PFSK-1 (cell line): ENCODE results near the gene EYA2.

Experiments used
- FOXP2 ChIP-seq: optimal IDR thresholded peaks from 2 replicates; pipeline ENCODE3; 2011; ENCODE audit warnings: borderline replicate concordance, control low read depth, inconsistent platforms; ENCODE audit not compliant: insufficient read depth; ENCODE audit errors: extremely low read length, extremely low read depth
- POLR2AphosphoS5 ChIP-seq: IDR thresholded peaks from 2 replicates; pipeline ENCODE4 v1.6.1; 2012; ENCODE audit warnings: low read depth, mild to moderate bottlenecking, control low read depth, low read length, moderate library complexity
- SIN3A ChIP-seq: IDR thresholded peaks from 2 replicates; pipeline ENCODE4 v1.6.1; 2012; ENCODE audit warnings: mild to moderate bottlenecking, low read length, moderate library complexity, borderline replicate concordance; ENCODE audit not compliant: insufficient read depth
- TAF1 ChIP-seq: IDR thresholded peaks from 2 replicates; pipeline ENCODE4 v1.6.1; 2012; ENCODE audit warnings: low read length, control low read depth, borderline replicate concordance; ENCODE audit not compliant: insufficient read depth
- TF ChIP-seq, protein P1 (sequence below), 2 experiments: IDR thresholded peaks; 2 replicates each; pipeline versions ENCODE4 v1.6.1 to v1.8.0; 2011 to 2012; ENCODE audit warnings: low read depth in 2 of 2, low read length in 2 of 2, control low read depth in 1 of 2, inconsistent platforms in 1 of 2, mild to moderate bottlenecking in 1 of 2, moderate library complexity in 1 of 2; ENCODE audit not compliant: insufficient read depth in 1 of 2

Gene EYA2

GRCh38 chr20:46890682-46891081, 4.0 kb upstream of the EYA2 start:
- TF ChIP-seq POLR2AphosphoS5: no peak
- TF ChIP-seq TAF1: no peak
- TF ChIP-seq, protein P1, sequence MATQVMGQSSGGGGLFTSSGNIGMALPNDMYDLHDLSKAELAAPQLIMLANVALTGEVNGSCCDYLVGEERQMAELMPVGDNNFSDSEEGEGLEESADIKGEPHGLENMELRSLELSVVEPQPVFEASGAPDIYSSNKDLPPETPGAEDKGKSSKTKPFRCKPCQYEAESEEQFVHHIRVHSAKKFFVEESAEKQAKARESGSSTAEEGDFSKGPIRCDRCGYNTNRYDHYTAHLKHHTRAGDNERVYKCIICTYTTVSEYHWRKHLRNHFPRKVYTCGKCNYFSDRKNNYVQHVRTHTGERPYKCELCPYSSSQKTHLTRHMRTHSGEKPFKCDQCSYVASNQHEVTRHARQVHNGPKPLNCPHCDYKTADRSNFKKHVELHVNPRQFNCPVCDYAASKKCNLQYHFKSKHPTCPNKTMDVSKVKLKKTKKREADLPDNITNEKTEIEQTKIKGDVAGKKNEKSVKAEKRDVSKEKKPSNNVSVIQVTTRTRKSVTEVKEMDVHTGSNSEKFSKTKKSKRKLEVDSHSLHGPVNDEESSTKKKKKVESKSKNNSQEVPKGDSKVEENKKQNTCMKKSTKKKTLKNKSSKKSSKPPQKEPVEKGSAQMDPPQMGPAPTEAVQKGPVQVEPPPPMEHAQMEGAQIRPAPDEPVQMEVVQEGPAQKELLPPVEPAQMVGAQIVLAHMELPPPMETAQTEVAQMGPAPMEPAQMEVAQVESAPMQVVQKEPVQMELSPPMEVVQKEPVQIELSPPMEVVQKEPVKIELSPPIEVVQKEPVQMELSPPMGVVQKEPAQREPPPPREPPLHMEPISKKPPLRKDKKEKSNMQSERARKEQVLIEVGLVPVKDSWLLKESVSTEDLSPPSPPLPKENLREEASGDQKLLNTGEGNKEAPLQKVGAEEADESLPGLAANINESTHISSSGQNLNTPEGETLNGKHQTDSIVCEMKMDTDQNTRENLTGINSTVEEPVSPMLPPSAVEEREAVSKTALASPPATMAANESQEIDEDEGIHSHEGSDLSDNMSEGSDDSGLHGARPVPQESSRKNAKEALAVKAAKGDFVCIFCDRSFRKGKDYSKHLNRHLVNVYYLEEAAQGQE (IDR thresholded peaks at IDR 0.05; ENCODE audit: insufficient read depth in 1 of 2, low read depth in 2 of 2, low read length in 2 of 2): no peak
- TF ChIP-seq SIN3A: no peak
- no peak for TF ChIP-seq FOXP2

DNA sequence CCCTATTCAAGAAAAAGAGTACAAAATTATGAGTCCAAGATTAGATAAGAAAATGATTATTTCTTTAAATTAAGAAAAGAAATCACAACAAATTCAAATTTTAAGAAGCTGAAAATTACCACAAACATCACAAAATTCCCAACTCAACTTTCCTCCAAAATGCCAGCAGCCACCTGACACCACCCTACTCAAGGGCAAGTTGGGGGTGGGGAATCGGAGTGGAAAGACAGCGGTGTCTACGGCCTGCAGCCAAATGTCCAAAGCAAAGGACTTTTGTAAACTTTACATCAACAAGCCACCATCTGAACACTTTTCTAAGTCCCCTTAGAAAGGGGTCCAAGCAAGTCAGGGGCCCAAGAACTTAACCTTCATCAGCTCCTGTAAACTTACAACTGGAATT, 1.6 kb upstream of the EYA2 start:
- TF ChIP-seq, protein P1 (IDR thresholded peaks at IDR 0.05; ENCODE audit: insufficient read depth in 1 of 2, low read depth in 2 of 2, low read length in 2 of 2): no peak
- no peak for TF ChIP-seq SIN3A
- no peak for TF ChIP-seq FOXP2
- TF ChIP-seq POLR2AphosphoS5: no peak

DNA sequence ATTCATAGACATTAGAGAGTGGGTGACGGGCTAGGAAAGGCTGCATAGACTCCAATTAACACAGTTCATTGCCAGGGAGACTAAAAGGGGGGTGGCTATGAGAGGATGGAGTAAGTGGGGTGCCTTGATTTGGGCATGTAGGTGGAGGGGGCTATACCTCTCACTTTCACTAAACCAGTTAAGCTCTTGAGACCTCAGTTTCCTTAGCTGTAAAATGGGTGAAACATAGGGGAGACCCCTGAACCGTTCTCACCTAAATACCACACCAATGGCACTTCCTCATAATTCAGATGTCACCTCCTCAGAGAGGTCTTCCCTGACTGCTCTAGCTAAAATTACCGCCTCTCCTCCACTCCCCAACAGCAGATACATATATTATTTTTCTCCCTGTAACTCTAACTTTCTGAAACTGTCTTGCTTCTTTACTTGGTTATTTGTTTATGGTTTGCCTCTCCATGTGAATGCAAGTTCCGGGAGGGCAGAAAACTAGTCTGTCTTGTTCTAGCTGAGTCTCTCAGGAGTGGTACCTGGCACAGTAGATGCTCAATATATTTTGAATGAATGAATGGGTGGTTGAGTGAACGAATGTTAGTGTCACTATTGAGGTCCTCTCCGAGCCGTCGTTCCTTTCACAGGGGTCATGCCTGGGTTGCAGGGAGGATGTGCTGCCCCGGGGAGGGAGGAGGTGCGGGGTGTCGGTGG, 615 bp upstream of the EYA2 start:
- TF ChIP-seq TAF1 (no peak), SIN3A (no peak), POLR2AphosphoS5 (no peak), FOXP2 (no peak)
- TF ChIP-seq, protein P1 (IDR thresholded peaks at IDR 0.05; ENCODE audit: insufficient read depth in 1 of 2, low read depth in 2 of 2, low read length in 2 of 2): no peak

DNA sequence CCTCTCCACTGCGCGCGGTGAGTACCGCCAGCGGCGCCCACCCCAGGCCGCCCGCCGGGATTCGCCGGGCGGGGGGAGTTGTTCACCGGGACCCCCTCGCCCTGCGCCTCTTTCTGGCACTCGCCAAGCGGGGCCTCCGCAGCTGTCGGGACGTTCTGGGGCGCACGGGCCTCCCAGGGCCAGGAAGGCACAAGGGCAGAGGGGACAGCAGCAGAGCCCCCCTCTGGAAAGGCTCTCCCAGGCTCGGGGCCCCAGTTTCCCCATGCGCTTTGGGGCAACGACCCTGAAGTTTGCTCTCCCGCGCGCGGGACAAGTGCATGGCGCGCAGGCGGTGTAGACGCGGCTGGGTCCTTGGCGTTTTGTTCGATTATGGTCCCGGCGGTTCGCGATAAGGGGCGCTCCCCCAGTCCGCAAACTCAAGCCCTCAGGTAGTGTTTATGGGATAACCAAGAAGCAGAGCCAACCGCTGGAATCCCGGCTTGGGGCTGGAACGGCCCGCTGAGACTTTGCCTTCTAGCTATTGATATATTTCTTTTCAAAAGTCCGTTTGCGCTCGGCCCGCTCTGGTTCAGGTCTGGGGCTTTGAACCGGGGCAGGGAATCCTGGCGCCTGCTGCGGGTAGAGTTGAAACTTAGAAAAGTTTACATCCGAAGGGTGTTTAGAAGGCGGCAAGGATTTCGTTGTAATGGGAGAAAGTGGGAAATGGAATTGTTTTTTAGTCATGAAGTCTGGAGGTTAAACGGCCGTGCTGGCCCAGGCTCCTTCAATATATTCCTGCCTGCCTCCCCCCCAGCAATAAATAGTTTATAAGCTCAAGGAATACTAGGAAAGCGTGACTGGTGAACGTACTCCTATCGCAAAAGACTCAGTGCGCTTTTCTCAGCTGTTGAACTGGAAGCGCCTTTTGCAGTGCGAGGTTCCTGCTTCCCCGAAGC, 595 bp downstream of the EYA2 start:
- no peak for TF ChIP-seq POLR2AphosphoS5

- TF ChIP-seq, protein P1 (IDR thresholded peaks at IDR 0.05; ENCODE audit: insufficient read depth in 1 of 2, low read depth in 2 of 2, low read length in 2 of 2): no peak
- TF ChIP-seq SIN3A (no peak), FOXP2 (no peak), POLR2AphosphoS5 (no peak), TAF1 (no peak)
Measured at GRCh38 chr20:46895906-46896242, 1.2 kb downstream of the EYA2 start.
